ENCODE results near the gene PTPRM. TPM values are rescaled to one million over a fixed set of nuclear protein-coding genes. Genes with fewer than 3 reads are reported as not detected.

The PTPRM gene
- total RNA-seq, 1 experiment from 2014 or later, result 6.2 TPM

GRCh38 chr18:7815787-7816186, 248.7 kb downstream of the PTPRM start:
- DNase-seq, result no peak
- H3K18ac ChIP-seq (ENCODE audit: insufficient read length, low read depth, low read length), result no peak overlapping the region
- H4K20me1 ChIP-seq (ENCODE audit: control insufficient read depth, insufficient read depth, insufficient read length), result no peaks in the 10 kb centered on the region
- H3K4me1 ChIP-seq (ENCODE audit: insufficient read depth, low read length), result no peaks in the 10 kb centered on the region
- H4K5ac ChIP-seq (ENCODE audit: insufficient read length, low read depth, low read length), result no peak overlapping the region
- H2AK5ac ChIP-seq (ENCODE audit: insufficient read length, low read length), result no peak overlapping the region
- no peak overlapping the region for H4K8ac ChIP-seq (replicated peaks; ENCODE audit: insufficient read length, low read depth, low read length)
- TF ChIP-seq CTCF (conservative IDR thresholded peaks at IDR 0.05), result no peak
- Mint-ChIP-seq H3K36me3 (ENCODE audit: insufficient read depth in 1 of 3, low read depth in 3 of 3) (peaks cover 14 to 17% (median 14%) of the 10 kb centered on the region in 3 experiments), H3K4me1 (no peaks in the 10 kb centered on the region), H3K9me3 (peaks cover 16 to 22% of the 10 kb centered on the region in 2 experiments), H3K27me3 (ENCODE audit: low read depth) (no peaks in the 10 kb centered on the region), H3K4me3 (no peak overlapping the region), H3K27ac (no peak overlapping the region)
- no peak overlapping the region for H2BK15ac ChIP-seq (ENCODE audit: low read depth, low read length)
- H3K23me2 ChIP-seq (ENCODE audit: insufficient read length, low read depth, low read length, poor library complexity, severe bottlenecking), result no peaks in the 10 kb centered on the region
- no peak overlapping the region for H3K4ac ChIP-seq (ENCODE audit: low read depth, low read length)
- no peak overlapping the region for H3K56ac ChIP-seq (ENCODE audit: insufficient read length, low read depth, low read length)
- H3K14ac ChIP-seq (ENCODE audit: insufficient read depth, low read length), result no peak overlapping the region
- peaks cover 7% of the 10 kb centered on the region for H3K9me3 ChIP-seq (ENCODE audit: control insufficient read depth, low read depth, low read length)
- H2BK12ac ChIP-seq (ENCODE audit: insufficient read length, low read depth, low read length), result no peak overlapping the region
- H3K9ac ChIP-seq (ENCODE audit: extremely low read depth, insufficient read length, low read length), result no peak overlapping the region
- H3K27me3 ChIP-seq (ENCODE audit: insufficient read depth, low read length), result no peaks in the 10 kb centered on the region; the same call in 1 of the 2 replicates
- no peaks in the 10 kb centered on the region for H3K79me2 ChIP-seq (ENCODE audit: insufficient read depth, low read length)
- no peak overlapping the region for H3T11ph ChIP-seq (ENCODE audit: low read length)
- no peak overlapping the region for H2AFZ ChIP-seq (ENCODE audit: low read length)
- H4K91ac ChIP-seq (ENCODE audit: insufficient read length, low read depth, low read length), result no peak overlapping the region
- no peak overlapping the region for H2BK120ac ChIP-seq (ENCODE audit: low read depth, low read length, poor library complexity, severe bottlenecking)
- H3K79me1 ChIP-seq (ENCODE audit: insufficient read depth, low read depth, low read length, poor library complexity, severe bottlenecking), result no peaks in the 10 kb centered on the region
- no peak overlapping the region for H3K4me2 ChIP-seq (ENCODE audit: insufficient read depth, insufficient read length, low read length)
- no peak overlapping the region for H2BK20ac ChIP-seq (ENCODE audit: low read depth, low read length, poor library complexity, severe bottlenecking)
- no CpG with 5 or more reads among the region's 2 CpGs for WGBS (ENCODE audit: extremely low coverage, insufficient read length, low lambda C conversion rate)
- H2BK5ac ChIP-seq (ENCODE audit: insufficient read length, low read length), result no peak overlapping the region
- H3K23ac ChIP-seq (ENCODE audit: insufficient read length, low read depth, low read length), result no peak overlapping the region
- no peak overlapping the region for H3K27ac ChIP-seq (ENCODE audit: insufficient read length, low read depth, low read length)
